Measurements from ENCODE around the gene AATK. TPM values are rescaled to one million over a fixed set of nuclear protein-coding genes. Genes with fewer than 3 reads are reported as not detected.

Gene AATK
- total and polyA plus RNA-seq, 9 of the 15 experiments (the other 6 are each of a cell fraction or from before 2014, with no cell fraction given) = 0.11 to 0.55 (median 0.38) TPM; not detected in 5

DNA sequence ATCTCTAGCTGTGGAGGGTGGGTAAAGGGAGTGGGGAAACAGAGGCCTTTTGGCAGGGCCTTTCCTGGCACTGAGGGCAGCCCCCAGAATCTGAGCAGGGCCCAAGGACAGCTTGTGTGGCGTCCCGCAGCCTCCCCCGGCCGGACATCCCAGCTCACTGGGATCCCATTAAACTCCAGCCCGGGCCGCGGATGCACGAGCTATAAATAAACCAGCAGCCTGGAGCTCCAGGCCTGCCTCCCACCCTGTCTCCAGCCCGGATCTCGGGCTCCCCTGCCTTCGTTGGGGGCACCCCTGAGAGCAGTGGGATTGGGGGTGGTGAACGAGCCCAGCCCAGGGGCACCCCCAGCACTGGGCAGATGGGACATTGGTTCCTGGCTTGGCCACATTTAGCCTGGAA is 13.8 kb upstream of the AATK start:
- Histone ChIP-seq H4K20me1 (replicated peaks; ENCODE audit: control insufficient read depth, insufficient read depth, low read length) (no peaks in the 10 kb centered on the region; the same call in 1 of the 2 replicates), H3K9me1 (ENCODE audit: control insufficient read depth, insufficient read depth, low read length) (no peaks in the 10 kb centered on the region), H3K9me3 (replicated peaks; ENCODE audit: control insufficient read depth, insufficient read depth, low read depth, low read length) (no peaks in the 10 kb centered on the region; the same call in 1 of the 2 replicates), H3K27ac (ENCODE audit: extremely low read depth, low read depth, low read length) (no peak overlapping the region), H3K9ac (ENCODE audit: insufficient read depth in 1 of 2, low read depth in 2 of 2, low read length in 2 of 2) (no peak overlapping the region), H3K36me3 (ENCODE audit: control insufficient read depth, insufficient read depth, low read length) (no peaks in the 10 kb centered on the region), H2AFZ (ENCODE audit: low read depth, low read length) (no peak overlapping the region), H3K27me3 (ENCODE audit: control insufficient read depth in 2 of 2, insufficient read depth in 2 of 2, low read length in 2 of 2) (peaks cover 22 to 69% of the 10 kb centered on the region in 2 experiments), H3K79me2 (ENCODE audit: control insufficient read depth, insufficient read depth, low read length) (no peaks in the 10 kb centered on the region), H3K4me2 (ENCODE audit: insufficient read depth, low read length) (no peak overlapping the region), H3K4me1 (replicated peaks in 1 of 2; ENCODE audit: control insufficient read depth in 2 of 2, insufficient read depth in 2 of 2, low read length in 2 of 2) (peaks cover 0 to 48% of the 10 kb centered on the region in 2 experiments; a peak in 2 of 5 replicates), H3K4me3 (no peak overlapping the region)
- ChIA-PET CTCF (ENCODE audit: low intra/inter-chr PET ratio) (no interaction called here), POLR2A (interaction anchor here (0.6 to 1.2 kb wide), 4 partner anchors 9 to 136 kb away, joined by 3 to 6 read pairs (median 4); no protein-coding TSS in a partner anchor)
- WGBS (ENCODE audit: insufficient coverage, low coverage, missing lambda C conversion rate) = 11% methylated on average over 7 of the region's 12 CpGs
- in situ Hi-C loops (cut with MboI) (no loop called here), intact Hi-C loops (cut with micrococcal nuclease) (no loop called here)
- FAIRE-seq = no peak
- DNase-seq (ENCODE audit: extremely low read depth in 1 of 4, low spot score in 3 of 4) = no peak
- no TSS peak for BruUV-seq (replicated peaks)
- no peak for ATAC-seq
- TF ChIP-seq TFAM (CRISPR knock-in tag; conservative IDR thresholded peaks at IDR 0.05) (no peak), KLF13 (tag; IDR thresholded peaks at IDR 0.05; ENCODE audit: borderline replicate concordance, low read depth) (no peak), HDAC2 (IDR thresholded peaks at IDR 0.05) (no peak), FOXP1 (CRISPR knock-in tag; IDR thresholded peaks at IDR 0.05) (no peak), MTA3 (IDR thresholded peaks at IDR 0.05; ENCODE audit: borderline replicate concordance) (no peak), BCL6 (CRISPR knock-in tag; IDR thresholded peaks at IDR 0.05) (no peak), ZNF696 (CRISPR knock-in tag; conservative IDR thresholded peaks at IDR 0.05) (no peak), HDAC3 (IDR thresholded peaks at IDR 0.05; ENCODE audit: borderline replicate concordance, partially characterized antibody) (no peak), IFI16 (CRISPR knock-in tag; IDR thresholded peaks at IDR 0.05) (no peak), ZNF551 (CRISPR knock-in tag; IDR thresholded peaks at IDR 0.05) (no peak), CBX2 (IDR thresholded peaks at IDR 0.05; ENCODE audit: insufficient read depth, low read length, poor library complexity, severe bottlenecking) (no peak), EP300 (IDR thresholded peaks at IDR 0.05; ENCODE audit: low read length) (no peak)
- TF ChIP-seq, protein P1, sequence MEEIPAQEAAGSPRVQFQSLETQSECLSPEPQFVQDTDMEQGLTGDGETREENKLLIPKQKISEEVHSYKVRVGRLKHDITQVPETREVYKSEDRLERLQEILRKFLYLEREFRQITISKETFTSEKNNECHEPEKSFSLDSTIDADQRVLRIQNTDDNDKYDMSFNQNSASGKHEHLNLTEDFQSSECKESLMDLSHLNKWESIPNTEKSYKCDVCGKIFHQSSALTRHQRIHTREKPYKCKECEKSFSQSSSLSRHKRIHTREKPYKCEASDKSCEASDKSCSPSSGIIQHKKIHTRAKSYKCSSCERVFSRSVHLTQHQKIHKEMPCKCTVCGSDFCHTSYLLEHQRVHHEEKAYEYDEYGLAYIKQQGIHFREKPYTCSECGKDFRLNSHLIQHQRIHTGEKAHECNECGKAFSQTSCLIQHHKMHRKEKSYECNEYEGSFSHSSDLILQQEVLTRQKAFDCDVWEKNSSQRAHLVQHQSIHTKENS (CRISPR knock-in tag; IDR thresholded peaks at IDR 0.05) = no peak
